Heart left ventricle (tissue), 16 donors: Measurements from ENCODE around the gene CCR3. TPM values are rescaled to one million over a fixed set of nuclear protein-coding genes. Genes with fewer than 3 reads are reported as not detected.

Experiments
- ATAC-seq, 4 donors: fragments of 200-7000 bp; cut with Tn5 transposase; one replicate each; pipeline ENCODE4 v1.9.1; 2020 to 2022; ENCODE audit warnings: moderate library complexity in 4 of 4, mild to moderate bottlenecking in 3 of 4, moderate number of reproducible peaks in 1 of 4
- DNase-seq, 5 donors: peaks; one replicate each; pipeline ENCODE4 v3.0.0-alpha.2; 2020
- H3K27ac ChIP-seq, 12 donors: fragments of 200-600 bp; sonication (generic) in 4 of 12; one replicate each; pipeline versions ENCODE4 v1.5.0 to v1.8.0; 2016 to 2022; ENCODE audit warnings: mild to moderate bottlenecking in 2 of 12
- H3K27me3 ChIP-seq, 9 donors: fragments of 200-600 bp; sonication (generic) in 2 of 9; one replicate each; pipeline versions ENCODE4 v1.5.1 to v1.8.0; 2016 to 2022; ENCODE audit warnings: mild to moderate bottlenecking in 3 of 9
- H3K36me3 ChIP-seq, 9 donors: fragments of 200-600 bp; sonication (generic) in 2 of 9; one replicate each; pipeline versions ENCODE4 v1.5.0 to v1.8.0; 2018 to 2022; ENCODE audit warnings: mild to moderate bottlenecking in 2 of 9
- H3K4me1 ChIP-seq, 12 donors: fragments of 200-600 bp; sonication (generic) in 4 of 12; one replicate each; pipeline versions ENCODE4 v1.5.0 to v1.8.0; 2016 to 2022; ENCODE audit warnings: mild to moderate bottlenecking in 3 of 12
- H3K4me3 ChIP-seq, 12 donors: fragments of 200-600 bp; sonication (generic) in 4 of 12; one replicate each; pipeline versions ENCODE4 v1.5.0 to v1.8.0; 2017 to 2022; ENCODE audit warnings: mild to moderate bottlenecking in 9 of 12, moderate library complexity in 4 of 12
- H3K9me3 ChIP-seq, 12 donors: fragments of 200-600 bp; sonication (generic) in 4 of 12; one replicate each; pipeline versions ENCODE4 v1.5.0 to v1.8.0; 2016 to 2022; ENCODE audit warnings: mild to moderate bottlenecking in 1 of 12
- CTCF ChIP-seq, 12 donors: fragments of 200-600 bp; sonication (generic) in 4 of 12; IDR thresholded peaks; one replicate each; pipeline versions ENCODE4 v1.5.0 to v1.8.0; 2018 to 2022; ENCODE audit warnings: antibody characterized with exemption in 12 of 12, mild to moderate bottlenecking in 5 of 12
- POLR2A ChIP-seq, 2 donors: fragments of 450-650 bp; IDR thresholded peaks; one replicate each; pipeline ENCODE4 v1.6.1; 2017; ENCODE audit warnings: antibody characterized with exemption in 2 of 2, mild to moderate bottlenecking in 2 of 2, moderate library complexity in 2 of 2
- WGBS, 4 donors: extraction: QIAGEN DNeasy Blood & Tissue Kit in 2 of 4; methylation state at CpG; one replicate each; pipeline versions ENCODE4 v1.1.5 to v1.1.7; 2013 to 2018; 5-methylcytosine and 5-hydroxymethylcytosine counted together
- intact Hi-C, 10 donors: fragments of 100-400 bp; cut with DNase I; formaldehyde crosslinking; loops; one replicate each; pipeline versions ENCODE4 v1.11.1 to v1.14.2; 2022
- polyA plus RNA-seq, 2 donors: library from polyadenylated mRNA; stranded (reverse); fragments of 200-250 nt; gene quantifications; one replicate each; pipeline ENCODE4 v1.2.3, GENCODE V29; 2013
- total RNA-seq, 9 donors: library from RNA; depleted of rRNA in 2 of 9; stranded (reverse); fragments of >200 nt in 2 of 9; fragmentation: NEBNext Ultra II Directional in 3 of 9; extraction: Animal tissue kit (Norgen Biotek cat#: 25700) in 3 of 9; gene quantifications; one replicate each; pipeline versions ENCODE4 v1.1.0 to v1.2.4, GENCODE V29; 2016 to 2023
- donor health status: ischemic (EF 13 %, LVEDD 7.1; RV severe dilation, severe dysfunction).
- donor health status: healthy with polysubstance abuse.
- donor health status: DM: no; HTN: yes; CAD: no.
- donor health status: DM: no; HTN: no; CAD: no.
- donor health status: ischemic (EF 25% LVEDD 6.9; RV normal size, moderate dysfunction).
- donor health status: ischemic (EF 25% LVEDD 5.7; RV mildly dilated, moderate dysfunction).
- donor health status: healthy.
- donor health status: DM: yes; HTN: yes; CAD: no.
- donor health status: ischemic (EF 35%, LVEDD 5.7; RV mildly dilated, moderate dysfunction).
- donor health status: nonischemic (EF 11% LVEDD 7.7; RV severe dilation, severe dysfunction).
- donor health status: DM: yes; HTN: yes; CAD: no.
- donor health status: PGD.
- donor health status: ischemic (EF 29% LVEDD 5.4; RV normal size, mild dysfunction).
- donor health status: nonischemic (EF 23%, LVEDD 6.1; RV moderate dilation, normal function).

Gene CCR3
- total and polyA plus RNA-seq, 11 donors: 0.20 to 0.27 TPM; not detected in 9

- no peaks in the 10 kb centered on the region for H3K36me3 ChIP-seq
- ATAC-seq: no peak
- H3K9me3 ChIP-seq: peaks cover 0 to 12% (median 0%) of the 10 kb centered on the region in 12 donors
- H3K4me1 ChIP-seq: peaks cover 0 to 36% (median 0%) of the 10 kb centered on the region in 12 donors
- no peak overlapping the region for H3K27ac ChIP-seq
- whole genome bisulfite sequencing, 4 donors: 47 to 57% (median 54%) methylated on average over 2 of the region's 2 CpGs
- H3K27me3 ChIP-seq: no peaks in the 10 kb centered on the region
- intact Hi-C loops: loop anchor here in 6 of 10 donors (5.0 to 10.0 kb wide), 5 partner anchors 97 to 165 kb away; partner anchors contain the start of gene CCR5 (in 1 of the 6)
- TF ChIP-seq POLR2A (IDR thresholded peaks at IDR 0.05) (no peak), CTCF (IDR thresholded peaks at IDR 0.05) (no peak)
- H3K4me3 ChIP-seq: no peak overlapping the region
- no peak for DNase-seq
Measured at GRCh38 chr3:46277476-46277875, 35.2 kb downstream of the CCR3 start.

GRCh38 chr3:46278816-46279672 lies 36.8 kb downstream of the CCR3 start:
- DNase-seq (no peak), ATAC-seq (no peak)
- H3K27ac ChIP-seq: peak overlapping the region in 1 of 12 donors; percentile 81
- H3K36me3 ChIP-seq: no peaks in the 10 kb centered on the region
- H3K9me3 ChIP-seq: peaks cover 0 to 12% (median 0%) of the 10 kb centered on the region in 12 donors
- TF ChIP-seq CTCF (IDR thresholded peaks at IDR 0.05) (no peak), POLR2A (IDR thresholded peaks at IDR 0.05) (no peak)
- H3K4me1 ChIP-seq: peaks cover 0 to 48% (median 0%) of the 10 kb centered on the region in 12 donors
- intact Hi-C loops: loop anchor here in 6 of 10 donors (5.0 to 10.0 kb wide), 5 partner anchors 96 to 163 kb away; partner anchors contain the start of gene CCR5 (in 1 of the 6)
- H3K27me3 ChIP-seq: no peaks in the 10 kb centered on the region
- 95 to 97% (median 97%) methylated on average over 3 of the region's 3 CpGs for WGBS, 4 donors
- H3K4me3 ChIP-seq: no peak overlapping the region

GRCh38 chr3:46280105-46280797 lies 38.0 kb downstream of the CCR3 start:
- ATAC-seq: no peak

More at GRCh38 chr3:46280105-46280797, 38.0 kb downstream of the CCR3 start:
- Histone ChIP-seq H3K9me3 (peaks cover 0 to 12% (median 0%) of the 10 kb centered on the region in 12 donors), H3K27me3 (no peaks in the 10 kb centered on the region), H3K27ac (peak overlapping the region in 1 of 12 donors; percentile 81), H3K36me3 (no peaks in the 10 kb centered on the region), H3K4me1 (peaks cover 0 to 60% (median 0%) of the 10 kb centered on the region in 12 donors), H3K4me3 (no peak overlapping the region)
- WGBS, 4 donors: 79 to 86% (median 84%) methylated on average over 4 to 5 of the region's 5 CpGs
- DNase-seq: no peak
- TF ChIP-seq POLR2A (IDR thresholded peaks at IDR 0.05): no peak
- no peak for TF ChIP-seq CTCF (IDR thresholded peaks at IDR 0.05)
- intact Hi-C loops: no loop called here
